ENCODE measurements around the gene FBXO24. TPM values are rescaled to one million over a fixed set of nuclear protein-coding genes. Genes with fewer than 3 reads are reported as not detected.

The FBXO24 gene
- total and polyA plus RNA-seq, 4 donors: 0.25 to 1.3 (median 0.33) TPM

DNA sequence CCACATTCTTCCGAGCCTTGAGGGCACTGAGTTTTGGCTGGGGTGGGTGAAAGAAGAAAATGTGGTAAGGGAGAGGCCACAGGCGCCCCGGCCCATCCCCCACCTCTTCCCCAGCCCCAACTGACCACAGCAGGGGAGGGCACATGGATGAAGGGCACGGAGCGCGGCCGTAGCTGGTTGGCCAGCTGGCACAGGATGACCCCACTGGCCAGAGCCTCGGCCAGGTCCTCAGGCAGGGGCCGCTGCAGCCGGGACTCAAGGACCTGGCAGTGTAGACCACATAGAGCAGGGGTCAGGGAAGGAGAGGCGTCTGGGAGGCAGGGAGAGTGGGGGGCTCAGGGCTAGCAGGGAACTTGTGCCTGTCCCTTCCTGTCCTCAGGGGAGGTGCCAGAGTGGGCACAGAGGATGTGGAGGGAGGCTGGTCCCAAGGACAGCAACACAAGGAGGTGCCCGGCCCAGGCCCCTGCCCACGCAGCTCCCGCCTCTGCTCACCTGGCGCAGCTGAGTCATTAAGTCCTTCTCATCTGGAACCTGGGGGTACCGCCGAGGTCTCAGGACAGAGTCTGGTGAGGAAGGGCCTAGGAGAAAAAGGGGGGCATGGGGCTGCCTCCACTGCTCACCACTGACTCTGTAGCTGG, 10.3 kb upstream of the FBXO24 start:
- H3K4me3 ChIP-seq: no peak overlapping the region
- no peak for ATAC-seq (ENCODE audit: insufficient read depth, low FRiP score)
- peaks cover 0 to 12% (median 2%) of the 10 kb centered on the region in 5 donors for H3K4me1 ChIP-seq (ENCODE audit: control insufficient read depth in 5 of 5, insufficient read depth in 5 of 5, low read length in 5 of 5)
- no peak overlapping the region for H3K27ac ChIP-seq (ENCODE audit: low read depth in 1 of 2, low read length in 1 of 2)
- DNase-seq: no peak
- TF ChIP-seq, protein P1, sequence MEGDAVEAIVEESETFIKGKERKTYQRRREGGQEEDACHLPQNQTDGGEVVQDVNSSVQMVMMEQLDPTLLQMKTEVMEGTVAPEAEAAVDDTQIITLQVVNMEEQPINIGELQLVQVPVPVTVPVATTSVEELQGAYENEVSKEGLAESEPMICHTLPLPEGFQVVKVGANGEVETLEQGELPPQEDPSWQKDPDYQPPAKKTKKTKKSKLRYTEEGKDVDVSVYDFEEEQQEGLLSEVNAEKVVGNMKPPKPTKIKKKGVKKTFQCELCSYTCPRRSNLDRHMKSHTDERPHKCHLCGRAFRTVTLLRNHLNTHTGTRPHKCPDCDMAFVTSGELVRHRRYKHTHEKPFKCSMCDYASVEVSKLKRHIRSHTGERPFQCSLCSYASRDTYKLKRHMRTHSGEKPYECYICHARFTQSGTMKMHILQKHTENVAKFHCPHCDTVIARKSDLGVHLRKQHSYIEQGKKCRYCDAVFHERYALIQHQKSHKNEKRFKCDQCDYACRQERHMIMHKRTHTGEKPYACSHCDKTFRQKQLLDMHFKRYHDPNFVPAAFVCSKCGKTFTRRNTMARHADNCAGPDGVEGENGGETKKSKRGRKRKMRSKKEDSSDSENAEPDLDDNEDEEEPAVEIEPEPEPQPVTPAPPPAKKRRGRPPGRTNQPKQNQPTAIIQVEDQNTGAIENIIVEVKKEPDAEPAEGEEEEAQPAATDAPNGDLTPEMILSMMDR (IDR thresholded peaks at IDR 0.05; ENCODE audit: control extremely low read depth, extremely low read depth): no peak
- peaks cover 0 to 2% (median 0%) of the 10 kb centered on the region in 4 donors for H3K9me3 ChIP-seq (ENCODE audit: control insufficient read depth in 4 of 4, insufficient read depth in 3 of 4, low read length in 3 of 4)
- WGBS, 2 donors: 91 to 92% methylated on average over 17 of the region's 17 CpGs
- no peak overlapping the region for H3K9ac ChIP-seq (ENCODE audit: insufficient read depth in 1 of 2, low read length in 2 of 2)
- peaks cover 18 to 78% (median 29%) of the 10 kb centered on the region in 4 donors for H3K36me3 ChIP-seq (ENCODE audit: control insufficient read depth in 4 of 4, insufficient read depth in 4 of 4, low read length in 4 of 4)
- H3K27me3 ChIP-seq (ENCODE audit: control insufficient read depth in 3 of 3, insufficient read depth in 3 of 3, low read length in 2 of 3): no peaks in the 10 kb centered on the region

DNA sequence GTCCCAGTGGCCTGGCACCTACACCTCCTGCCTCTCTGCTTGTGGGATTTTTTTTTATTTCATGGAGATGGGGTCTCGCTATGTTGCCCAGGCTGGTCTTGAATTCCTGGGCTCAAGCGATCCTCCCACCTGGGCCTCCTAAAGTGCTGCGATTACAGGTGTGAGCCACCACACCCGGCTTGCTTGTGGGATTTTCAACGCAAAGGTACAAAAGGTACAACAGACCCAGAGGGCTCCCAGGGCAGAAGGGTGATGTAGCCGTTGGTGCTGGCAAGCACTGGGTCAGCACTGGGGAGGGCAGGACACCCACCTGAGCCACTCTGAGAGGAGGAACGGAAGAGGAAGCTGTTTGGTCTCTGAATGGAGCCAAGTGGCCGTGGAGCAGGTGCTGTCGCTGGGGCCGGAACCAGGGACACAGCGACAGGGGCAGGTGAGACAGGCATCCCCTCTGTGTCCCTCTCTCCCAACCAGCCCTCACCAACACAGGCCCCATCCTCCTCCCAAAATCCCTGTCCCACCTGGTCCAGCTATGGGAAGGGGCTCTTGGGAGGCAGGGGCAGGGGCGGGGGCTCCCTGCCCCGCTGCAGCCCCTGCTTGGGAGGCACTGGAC, 9.6 kb upstream of the FBXO24 start:
- Histone ChIP-seq H3K9me3 (ENCODE audit: control insufficient read depth in 4 of 4, insufficient read depth in 3 of 4, low read length in 3 of 4) (peaks cover 0 to 2% (median 0%) of the 10 kb centered on the region in 4 donors), H3K27me3 (ENCODE audit: control insufficient read depth in 3 of 3, insufficient read depth in 3 of 3, low read length in 2 of 3) (no peaks in the 10 kb centered on the region), H3K4me1 (ENCODE audit: control insufficient read depth in 5 of 5, insufficient read depth in 5 of 5, low read length in 5 of 5) (peaks cover 0 to 13% (median 0%) of the 10 kb centered on the region in 5 donors), H3K9ac (ENCODE audit: insufficient read depth in 1 of 2, low read length in 2 of 2) (no peak overlapping the region), H3K4me3 (no peak overlapping the region), H3K27ac (ENCODE audit: low read depth in 1 of 2, low read length in 1 of 2) (no peak overlapping the region), H3K36me3 (ENCODE audit: control insufficient read depth in 4 of 4, insufficient read depth in 4 of 4, low read length in 4 of 4) (peaks cover 25 to 84% (median 34%) of the 10 kb centered on the region in 4 donors)
- ATAC-seq (ENCODE audit: insufficient read depth, low FRiP score): no peak
- 94 to 97% methylated on average over 13 of the region's 13 CpGs for WGBS, 2 donors
- TF ChIP-seq, protein P1 (IDR thresholded peaks at IDR 0.05; ENCODE audit: control extremely low read depth, extremely low read depth): no peak
- no peak for DNase-seq

GRCh38 chr7:100577103-100577502, 9.0 kb upstream of the FBXO24 start:
- peaks cover 27 to 90% (median 38%) of the 10 kb centered on the region in 4 donors for H3K36me3 ChIP-seq (ENCODE audit: control insufficient read depth in 4 of 4, insufficient read depth in 4 of 4, low read length in 4 of 4)
- TF ChIP-seq, protein P1 (IDR thresholded peaks at IDR 0.05; ENCODE audit: control extremely low read depth, extremely low read depth): no peak
- H3K9me3 ChIP-seq (ENCODE audit: control insufficient read depth in 4 of 4, insufficient read depth in 3 of 4, low read length in 3 of 4): peaks cover 0 to 2% (median 0%) of the 10 kb centered on the region in 4 donors
- peaks cover 0 to 15% (median 2%) of the 10 kb centered on the region in 5 donors for H3K4me1 ChIP-seq (ENCODE audit: control insufficient read depth in 5 of 5, insufficient read depth in 5 of 5, low read length in 5 of 5)
- no peak overlapping the region for H3K9ac ChIP-seq (ENCODE audit: insufficient read depth in 1 of 2, low read length in 2 of 2)
- no peak overlapping the region for H3K4me3 ChIP-seq
- no peak overlapping the region for H3K27ac ChIP-seq (ENCODE audit: low read depth in 1 of 2, low read length in 1 of 2)
- ATAC-seq (ENCODE audit: insufficient read depth, low FRiP score) (no peak), DNase-seq (no peak)
- WGBS, 2 donors: 93 to 96% methylated on average over 23 to 24 of the region's 24 CpGs
- H3K27me3 ChIP-seq (ENCODE audit: control insufficient read depth in 3 of 3, insufficient read depth in 3 of 3, low read length in 2 of 3): no peaks in the 10 kb centered on the region

Data from lung (tissue), 12 donors.